HT-29 (cell line): ENCODE data around the gene MNX1. TPM values are rescaled to one million over a fixed set of nuclear protein-coding genes. Genes with fewer than 3 reads are reported as not detected.
A peak's percentile ranks its signal among the peaks of the same experiment; 100 is the strongest.

Experiments
- DNase-seq: peaks from one replicate; pipeline ENCODE4 v3.0.0-alpha.2; 2015; ENCODE audit warnings: low spot score
- total RNA-seq: library from RNA; depleted of rRNA; stranded (reverse); fragments of >200 nt; shearing (Covaris generic); gene quantifications from 2 replicates; pipeline ENCODE4 v1.2.3, GENCODE V29; 2014

Gene MNX1
- total RNA-seq, 1 experiment from 2014 or later = 21.9 TPM

DNA sequence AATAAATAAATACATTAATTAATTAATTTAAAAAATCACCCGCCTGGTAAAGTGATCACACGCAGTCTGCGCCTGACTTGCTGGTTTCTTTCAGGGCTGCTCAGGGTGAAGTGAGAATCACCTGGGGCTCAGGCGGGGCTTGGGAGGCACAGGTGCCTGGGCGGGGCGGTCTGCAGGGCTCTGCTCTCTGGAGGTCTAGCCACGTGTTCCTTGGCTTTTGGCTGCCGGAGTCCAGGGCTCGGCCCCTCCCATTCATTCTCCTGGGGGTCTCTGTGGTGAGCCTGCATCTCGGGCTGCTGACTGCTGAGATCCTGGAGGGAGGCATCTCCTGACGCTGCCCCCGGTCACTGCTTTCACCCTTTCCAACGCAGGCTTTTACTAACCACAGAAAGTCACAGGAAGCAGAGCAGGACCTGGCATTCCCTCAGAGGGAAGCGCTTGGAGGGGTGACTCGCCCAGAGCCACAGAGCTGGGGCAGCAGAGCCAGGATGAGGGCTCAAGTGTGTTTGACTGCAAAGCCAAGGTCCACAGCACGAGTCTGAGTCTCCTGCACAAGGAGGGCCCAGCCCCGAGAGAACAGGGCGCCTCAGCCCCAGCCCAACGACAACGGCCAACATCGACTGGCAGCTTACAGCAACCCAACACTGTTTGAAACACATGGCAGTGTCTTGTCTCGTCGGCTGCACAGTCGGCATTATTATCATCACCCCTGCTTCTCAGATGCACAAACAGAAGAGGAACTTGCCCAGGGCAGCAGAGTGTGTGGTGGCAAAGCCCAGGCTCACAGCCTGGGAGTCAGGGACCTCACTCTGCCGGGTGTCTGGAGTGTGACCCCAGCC lies 22.4 kb upstream of the MNX1 start:
- no peak for DNase-seq

DNA sequence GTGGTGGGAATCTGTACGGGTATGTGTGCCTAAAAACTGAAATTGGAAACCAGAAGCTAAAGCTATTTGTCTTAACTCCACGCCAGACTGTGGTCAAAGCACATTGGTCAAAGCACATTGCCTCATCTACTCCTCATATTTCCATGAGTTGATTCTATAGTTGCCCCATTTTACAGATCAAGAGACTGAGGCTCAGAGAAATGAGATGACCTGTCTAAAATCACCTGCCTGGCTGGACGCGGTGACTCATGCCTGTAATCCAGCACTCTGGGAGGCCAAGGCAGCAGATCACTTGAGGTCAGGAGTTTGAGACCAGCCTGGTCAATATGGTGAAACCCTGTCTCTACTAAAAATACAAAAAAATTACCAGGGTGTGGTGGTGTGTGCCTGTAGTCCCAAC lies 21.7 kb upstream of the MNX1 start:
- no peak for DNase-seq

DNA sequence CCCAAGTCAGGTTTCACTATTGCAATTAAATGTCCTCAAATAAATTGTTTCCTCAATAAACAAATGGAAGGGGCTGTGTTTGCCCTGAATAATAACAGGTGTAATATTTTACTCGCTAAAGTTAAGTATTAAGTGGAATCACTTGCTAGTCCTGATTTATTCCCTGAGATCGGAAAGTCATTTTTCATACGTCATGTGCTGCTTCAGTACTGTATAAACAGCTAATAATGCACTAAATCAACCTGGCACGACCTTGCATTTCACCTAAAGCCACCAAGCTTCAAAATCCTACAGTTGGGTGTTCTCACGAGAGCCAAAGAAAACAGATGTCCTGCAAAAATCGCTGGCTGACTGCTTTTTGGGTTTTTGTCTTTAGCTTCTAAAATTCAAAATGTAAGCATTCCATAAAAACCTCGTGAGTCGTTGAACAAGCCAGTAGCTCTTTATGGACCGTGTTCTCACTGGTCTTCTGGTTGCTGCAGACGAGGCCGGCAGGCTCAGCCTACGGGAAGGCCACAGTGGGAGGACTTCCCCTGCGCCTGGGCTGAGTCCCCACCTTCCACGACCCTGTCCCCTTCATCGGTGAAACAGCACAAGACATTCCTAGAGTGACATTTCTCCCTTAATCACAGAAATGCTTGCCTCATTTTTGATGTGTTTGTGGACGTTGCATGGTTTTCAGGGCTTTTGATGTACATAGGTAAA lies 17.9 kb upstream of the MNX1 start:
- no peak for DNase-seq

DNA sequence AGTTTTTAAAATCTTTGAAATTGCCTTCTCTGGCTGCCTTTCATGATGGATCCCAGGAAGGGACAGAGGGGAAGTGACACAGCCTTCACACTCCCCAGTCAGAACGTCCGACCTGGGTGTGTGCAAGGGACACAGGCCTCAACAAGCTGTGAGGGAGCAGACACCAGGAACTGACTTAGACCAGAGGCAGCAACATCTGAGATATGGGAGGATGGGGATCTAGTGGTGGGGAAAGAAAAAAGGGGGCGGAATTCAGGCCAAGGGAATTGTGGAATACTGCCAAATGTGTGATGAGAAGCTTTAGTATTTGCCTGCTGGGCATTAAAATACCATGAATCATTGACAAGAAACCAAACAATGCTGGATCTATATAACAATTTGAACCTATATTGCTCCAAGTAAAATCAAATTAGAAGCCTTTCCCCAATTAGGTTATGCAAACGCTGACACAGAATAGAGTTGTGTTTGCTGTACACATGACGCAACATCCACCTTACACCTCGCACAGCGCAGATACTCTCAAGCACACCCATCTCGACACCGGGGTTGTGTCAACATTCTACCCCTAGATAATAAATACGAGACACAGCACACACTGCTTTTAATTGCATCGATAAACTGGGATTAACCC lies 17.2 kb upstream of the MNX1 start:
- no peak for DNase-seq

DNA sequence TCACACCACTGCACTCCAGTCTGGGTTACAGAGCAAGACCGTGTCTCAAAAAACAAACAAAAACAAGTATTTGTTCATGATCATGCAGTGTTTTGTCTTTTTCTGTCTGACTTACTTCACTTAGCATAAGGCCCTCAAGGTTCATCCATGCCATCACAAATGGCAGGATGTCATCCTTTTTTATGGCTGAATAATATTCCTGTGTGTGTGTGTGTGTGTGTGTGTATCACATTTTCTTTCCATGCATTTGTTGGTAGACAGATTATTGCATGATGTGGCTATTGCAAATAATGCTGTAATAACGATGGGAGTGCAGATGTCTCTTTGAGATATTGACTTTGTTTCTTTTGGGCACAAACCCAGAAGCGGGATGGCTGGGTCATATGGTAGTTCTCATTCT lies 14.3 kb upstream of the MNX1 start:
- DNase-seq = no peak

DNA sequence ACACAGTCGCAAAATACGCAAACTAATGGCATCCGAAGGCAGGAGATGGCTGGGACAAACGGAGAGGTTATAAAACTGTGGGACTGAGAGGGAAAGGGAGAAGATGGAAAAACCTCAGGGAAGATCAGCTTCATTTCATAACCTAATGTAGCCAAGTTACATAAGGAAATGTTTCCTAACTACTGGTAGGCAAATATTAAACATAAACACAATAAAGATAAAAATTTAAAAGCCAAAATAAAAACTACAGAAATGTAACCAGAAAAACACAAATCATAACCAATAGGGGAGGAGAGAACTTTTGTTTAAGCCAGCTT lies 13.1 kb upstream of the MNX1 start:
- DNase-seq = no peak

DNA sequence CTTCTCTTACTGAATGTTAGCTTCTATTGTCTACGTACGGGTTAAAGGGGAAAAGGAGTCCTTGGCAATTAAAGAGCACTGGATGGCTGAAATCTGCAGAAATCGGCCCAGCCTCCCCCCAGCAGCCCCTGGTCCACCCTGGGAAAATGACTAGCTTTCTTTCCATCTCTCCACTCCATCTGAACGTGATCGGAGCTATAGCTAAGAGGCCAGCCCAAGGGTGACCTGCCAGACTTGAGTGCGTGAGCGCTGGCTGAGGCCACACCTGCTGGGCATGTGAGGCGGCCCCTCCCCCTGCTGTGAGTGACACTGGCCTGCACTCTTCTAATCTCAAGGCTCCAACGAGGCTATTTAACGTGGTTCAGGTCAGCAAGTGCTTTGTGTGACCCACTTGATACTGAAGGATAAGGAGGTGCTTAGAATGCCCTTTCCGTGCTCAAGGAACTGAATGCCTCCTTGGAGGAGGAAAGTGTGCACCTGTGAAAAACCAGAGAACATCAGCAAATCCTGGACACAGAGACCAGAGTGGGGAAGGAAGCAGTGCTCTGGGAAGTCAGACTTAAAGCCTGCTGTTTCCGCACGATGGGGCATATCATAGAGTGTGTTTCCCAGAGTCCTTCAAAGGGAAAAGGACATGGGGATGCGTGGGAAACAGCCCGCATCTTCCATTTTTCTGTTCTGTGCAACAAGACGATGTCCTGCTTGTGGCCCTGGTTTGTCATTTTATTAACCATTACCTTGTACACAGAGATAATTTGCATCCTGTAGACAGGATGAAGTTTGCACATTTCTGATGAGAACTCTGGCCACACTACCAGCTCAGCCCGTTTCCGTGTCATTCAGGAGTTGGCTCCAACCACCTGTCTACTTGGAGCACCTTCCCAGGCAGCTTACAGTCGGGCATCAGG lies 12.5 kb upstream of the MNX1 start:
- DNase-seq = no peak

DNA sequence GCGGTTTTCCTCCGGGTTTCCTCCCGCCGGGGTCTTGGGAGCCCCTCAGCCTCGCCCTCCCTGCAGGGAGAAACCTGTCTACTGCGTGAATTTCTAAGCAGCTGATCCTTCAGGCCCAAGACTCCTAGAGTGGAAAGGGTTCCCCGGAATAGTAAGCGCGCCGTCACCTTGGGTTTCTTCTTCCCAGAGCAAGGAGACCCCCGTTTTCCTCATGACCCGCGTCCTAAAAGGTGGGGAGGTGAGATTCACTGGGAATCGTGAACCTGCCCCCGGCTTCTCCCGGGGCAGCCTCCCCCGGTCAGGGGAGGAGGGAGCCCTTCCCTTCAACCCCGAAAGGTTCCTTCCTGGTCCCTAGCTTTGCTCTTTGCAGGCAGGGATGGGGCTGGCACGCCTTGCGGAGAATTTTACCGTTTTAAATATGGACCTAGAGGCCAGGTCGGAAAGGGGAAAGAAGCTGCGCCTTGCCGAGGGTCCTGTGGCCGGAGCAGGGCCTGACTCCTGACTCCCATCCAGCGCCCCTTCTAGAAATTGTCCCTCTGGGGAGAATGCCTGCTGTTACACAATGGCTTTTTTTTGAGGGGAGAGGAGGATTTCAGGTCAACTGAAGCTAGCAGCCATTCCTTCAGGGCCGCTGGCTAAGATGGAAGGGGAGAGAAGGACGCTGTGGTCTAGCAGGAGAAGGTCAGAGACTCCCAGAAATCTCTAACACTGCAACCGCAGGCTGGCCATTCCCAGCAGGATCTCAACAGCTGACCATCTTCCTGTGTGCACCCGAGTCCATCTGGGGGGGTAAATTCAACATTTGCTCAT lies 11.6 kb upstream of the MNX1 start:
- no peak for DNase-seq

DNA sequence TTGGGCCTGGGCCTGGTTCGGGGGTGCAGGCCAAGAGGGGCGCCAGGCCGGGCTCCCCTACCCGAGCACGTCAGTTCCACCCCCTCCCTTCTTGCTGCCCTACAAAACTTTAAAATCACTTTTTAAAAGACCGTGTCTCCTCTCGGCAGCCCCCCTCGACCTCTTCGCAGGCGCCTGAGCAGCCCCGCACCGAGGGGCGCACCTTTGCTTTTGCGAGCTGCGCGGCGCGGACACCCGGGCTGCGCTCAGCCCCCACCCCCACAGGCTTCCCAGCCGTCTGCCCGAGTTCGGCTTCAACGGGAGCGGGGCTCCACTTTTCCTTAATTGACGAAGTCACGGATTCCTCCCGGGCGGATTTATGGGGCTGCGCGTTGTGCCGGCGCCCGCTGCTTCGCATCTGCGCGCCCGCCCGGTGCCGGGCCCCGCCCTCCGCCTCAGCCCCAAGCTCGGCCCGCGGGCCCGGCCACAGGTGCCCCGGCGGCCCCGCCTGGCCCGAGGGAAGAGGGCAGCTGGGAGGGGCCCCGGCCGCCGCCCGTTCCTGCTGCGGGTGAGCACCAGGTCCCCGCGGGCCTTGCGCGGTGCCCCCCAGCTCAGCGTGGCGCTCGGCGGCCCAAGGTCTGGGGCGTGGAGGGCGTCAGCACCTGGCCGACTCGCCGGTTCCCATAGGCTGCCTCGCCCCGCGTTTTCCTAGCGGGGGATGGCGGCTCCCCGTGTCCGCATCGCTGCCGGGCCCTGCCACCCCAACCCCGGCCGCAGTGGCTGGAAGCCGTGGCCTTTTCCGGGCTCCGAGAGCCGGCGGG lies 10.8 kb upstream of the MNX1 start:
- no peak for DNase-seq

DNA sequence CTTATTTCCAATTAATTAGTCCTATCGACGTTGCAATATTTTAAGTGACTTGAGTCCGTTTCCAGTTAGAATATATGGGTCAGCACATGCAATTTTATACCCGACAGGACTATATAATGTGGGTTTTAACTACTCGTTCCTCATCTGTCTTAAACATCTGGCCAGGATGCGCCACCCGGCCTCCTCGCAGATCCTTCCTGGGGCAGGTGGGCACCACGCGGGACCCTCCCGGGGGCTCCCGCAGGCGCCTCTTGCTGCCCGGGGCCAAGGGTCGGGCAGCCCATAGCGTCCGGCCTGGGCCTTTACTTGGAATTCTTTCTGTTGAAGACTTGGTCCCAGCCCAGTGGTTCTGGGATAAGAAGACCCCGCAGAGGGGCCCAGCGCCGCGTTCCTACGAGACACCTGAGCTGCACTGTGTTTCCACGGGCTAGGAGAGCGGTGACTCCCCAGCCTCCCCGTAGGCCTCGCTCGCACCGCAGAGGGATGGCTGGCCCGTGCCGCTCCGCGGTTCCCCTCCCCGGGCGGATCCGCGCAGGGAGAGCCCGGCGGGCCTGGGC lies 10.1 kb upstream of the MNX1 start:
- DNase-seq = no peak

DNA sequence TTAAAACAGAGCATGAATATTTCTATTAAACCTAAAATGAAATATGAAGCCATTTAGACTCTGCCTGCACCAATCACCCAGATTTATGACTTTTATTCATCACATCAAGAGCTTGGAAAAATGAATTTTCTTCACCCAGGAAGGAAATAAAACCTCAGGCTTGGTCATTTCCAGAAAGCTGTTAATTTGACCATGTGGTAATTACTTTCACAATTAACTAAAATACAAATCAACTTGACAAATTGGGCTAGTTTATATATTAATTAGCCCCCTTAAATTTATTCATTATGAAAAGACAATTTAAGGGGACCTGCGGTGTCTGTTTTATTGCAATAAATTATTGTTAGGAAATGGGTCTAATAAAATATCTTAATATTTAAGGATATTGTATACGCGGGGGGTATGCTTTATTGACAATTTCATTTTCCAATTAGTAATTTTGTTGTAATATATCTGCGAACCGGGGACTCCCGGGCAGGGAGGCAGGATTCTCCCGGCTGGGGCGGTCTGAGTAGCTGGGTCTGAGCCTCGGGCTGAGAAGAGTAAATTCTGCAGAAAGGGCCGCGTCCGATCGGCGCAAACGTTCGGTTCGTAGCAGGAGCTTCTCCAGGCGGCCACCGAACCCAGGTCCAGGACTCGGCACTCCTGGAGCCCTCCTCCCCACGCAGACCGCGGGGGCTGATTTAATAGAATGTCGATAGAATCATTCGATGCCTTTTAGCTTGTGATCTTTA lies 9.4 kb upstream of the MNX1 start:
- no peak for DNase-seq

DNA sequence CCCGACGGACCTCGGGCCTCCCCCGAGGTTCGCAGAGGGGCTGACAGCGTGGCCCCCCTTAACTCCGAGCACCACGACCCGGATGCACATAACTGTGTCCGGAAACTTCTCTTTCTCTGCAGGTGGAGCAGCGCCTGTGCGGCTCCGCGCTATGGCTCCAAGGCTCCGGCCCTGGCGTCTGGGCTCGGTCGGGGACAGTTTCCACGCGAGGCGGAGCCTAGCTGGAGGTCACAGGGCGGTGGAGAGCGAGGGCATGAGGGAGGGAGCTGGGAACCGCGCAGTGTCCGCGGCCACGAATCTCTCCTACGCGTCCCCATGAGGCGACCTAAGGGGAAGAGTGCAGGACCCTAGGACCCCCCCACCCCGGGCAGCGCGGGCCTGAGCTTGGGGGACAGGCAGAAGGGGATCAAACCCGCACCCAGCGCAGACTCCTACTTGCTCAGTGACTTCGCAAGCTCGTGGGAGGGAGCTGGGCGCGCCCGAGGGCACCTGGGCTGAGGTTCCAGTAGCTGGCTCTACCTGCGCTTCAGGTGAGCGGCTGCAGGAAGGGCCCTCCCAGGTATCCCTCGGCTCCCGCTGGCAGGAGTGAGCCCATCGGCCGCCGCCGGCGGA lies 8.6 kb upstream of the MNX1 start:
- DNase-seq = peak; percentile 38

DNA sequence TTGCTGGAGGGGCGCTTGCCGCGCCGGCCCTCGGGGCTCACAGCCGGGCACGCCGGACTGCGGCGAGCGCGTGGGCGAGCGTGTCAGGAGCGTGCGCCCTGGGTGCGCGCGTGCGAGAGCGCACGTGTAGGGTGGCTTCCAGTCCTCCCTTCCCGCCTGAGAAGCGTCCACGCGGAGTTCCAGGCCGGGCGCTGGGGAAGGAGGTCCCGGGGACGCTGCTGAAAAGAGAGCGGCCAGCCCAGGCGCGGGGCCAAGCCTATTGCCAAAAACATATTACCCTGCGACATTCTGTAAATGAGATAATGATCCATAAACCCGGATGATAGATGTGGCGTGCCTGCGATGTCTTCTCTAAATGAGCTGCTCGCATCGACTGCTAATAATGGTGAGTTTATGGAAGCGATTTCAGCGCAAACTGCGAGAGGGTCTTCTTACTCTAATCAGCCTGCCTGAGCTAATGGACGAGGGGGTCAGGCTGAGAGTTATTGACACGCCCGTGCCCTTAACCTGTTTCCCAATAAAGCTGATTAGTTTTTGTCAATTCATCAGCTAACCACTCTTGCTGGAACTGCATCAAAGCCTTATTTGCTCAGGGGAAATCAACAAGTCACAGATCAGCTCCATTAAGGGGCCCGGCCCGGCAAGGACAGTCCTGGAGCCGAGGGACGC lies 8.0 kb upstream of the MNX1 start:
- no peak for DNase-seq

DNA sequence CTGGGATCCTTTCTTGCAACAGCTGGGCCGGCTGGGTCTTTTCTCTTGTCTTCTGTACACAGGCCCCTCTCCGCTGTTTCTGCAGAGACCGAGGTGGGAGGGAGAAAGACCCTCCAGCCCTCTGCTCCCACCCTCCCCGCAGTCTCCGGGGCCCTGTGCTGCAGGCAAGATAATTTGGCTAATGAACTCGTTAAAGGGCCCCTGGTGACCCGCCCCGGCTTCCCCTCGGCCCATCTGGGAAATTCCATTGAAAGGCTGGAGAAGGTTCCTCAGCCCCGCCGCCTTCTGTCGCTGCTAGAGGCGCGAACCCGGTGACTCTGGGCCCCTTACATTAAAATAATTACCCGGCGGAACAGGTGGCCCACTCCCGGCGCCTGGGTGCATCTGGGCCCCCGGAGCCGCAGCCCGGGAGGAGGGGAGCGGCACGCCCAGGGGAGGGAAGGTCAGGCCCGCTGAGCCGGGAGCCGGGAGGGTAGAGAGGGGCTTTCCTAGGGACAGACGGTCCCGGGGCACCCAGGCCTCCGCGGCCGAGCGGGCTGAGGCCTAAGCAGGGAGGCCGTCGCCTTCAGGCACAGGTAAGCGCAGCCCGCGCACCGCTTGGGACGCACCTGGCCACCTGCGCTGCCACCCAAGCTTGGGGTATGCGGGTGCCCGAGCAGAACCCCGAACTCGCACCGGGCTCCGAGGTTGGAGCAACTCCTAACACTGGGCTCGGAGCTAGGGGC lies 7.3 kb upstream of the MNX1 start:
- DNase-seq = no peak

DNA sequence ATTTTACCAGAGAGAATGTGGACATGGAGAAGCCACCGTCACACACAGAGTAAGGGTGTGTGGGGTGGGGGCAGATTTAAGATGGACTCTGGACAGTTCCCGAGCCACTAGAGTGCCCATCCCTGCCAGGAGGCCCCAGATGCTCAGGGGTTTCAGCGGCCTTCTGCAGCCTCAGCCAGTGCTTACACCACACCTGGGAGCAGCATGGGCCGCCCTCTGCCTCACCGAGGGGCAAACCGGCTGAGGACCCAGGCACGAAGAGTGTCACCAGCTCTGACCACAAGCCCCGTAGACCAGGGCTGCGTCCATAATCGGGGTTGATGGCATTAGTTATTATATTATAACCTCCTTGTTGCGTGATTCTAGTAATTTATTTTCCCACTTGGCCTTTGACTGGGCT lies 6.7 kb upstream of the MNX1 start:
- DNase-seq = no peak

DNA sequence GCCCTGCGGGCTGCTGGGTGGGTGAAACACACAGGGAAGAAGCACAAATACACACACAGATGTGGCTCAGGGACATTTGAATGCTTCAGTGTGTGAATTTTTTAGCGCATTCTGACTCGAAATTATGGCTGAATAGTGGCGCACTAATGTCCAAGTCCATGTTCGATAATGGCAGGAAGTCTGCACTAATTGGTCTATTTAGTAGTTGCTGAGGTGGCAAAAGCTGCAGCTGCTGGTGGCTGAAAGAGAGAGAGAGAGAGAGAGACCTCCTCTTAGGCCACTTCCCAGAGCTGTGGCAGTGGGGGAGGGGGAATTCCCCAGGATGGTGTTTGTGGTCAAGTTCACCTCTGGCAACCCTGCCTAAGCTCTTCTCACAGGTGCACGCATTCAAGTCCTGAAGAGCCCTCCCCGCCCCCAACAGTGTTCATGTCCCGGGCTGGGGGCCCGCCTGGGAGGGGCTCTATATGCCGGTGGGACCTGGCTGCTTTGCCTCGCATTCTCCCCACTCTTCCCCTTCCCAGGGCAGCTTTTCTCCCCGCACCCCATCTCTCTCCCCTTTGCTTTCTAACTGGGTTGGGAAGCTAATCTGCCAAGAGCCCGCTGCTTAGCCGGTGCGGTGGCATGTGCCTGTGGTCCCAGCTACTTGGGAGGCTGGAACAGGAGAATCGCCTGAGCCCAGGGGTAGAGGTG lies 6.0 kb upstream of the MNX1 start:
- no peak for DNase-seq

DNA sequence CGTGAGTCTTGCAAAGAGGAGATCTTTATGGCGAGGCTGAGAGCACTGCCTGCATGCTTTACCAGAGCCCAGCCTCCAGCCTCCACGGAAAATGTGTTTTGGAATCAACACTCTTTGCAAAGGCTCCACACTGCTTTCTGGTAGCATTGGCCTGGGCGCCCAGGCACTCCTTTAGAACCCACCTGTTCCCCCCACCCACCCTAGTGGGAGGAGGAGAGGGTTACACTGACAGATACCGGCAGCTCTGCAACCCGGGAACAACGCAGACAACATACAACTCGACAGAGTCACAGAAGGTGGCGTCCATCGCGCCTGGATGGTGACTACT lies 5.5 kb upstream of the MNX1 start:
- no peak for DNase-seq
